ENCODE data around the gene ZNF385A.
A peak's percentile ranks its signal among the peaks of the same experiment; 100 is the strongest.

DNA sequence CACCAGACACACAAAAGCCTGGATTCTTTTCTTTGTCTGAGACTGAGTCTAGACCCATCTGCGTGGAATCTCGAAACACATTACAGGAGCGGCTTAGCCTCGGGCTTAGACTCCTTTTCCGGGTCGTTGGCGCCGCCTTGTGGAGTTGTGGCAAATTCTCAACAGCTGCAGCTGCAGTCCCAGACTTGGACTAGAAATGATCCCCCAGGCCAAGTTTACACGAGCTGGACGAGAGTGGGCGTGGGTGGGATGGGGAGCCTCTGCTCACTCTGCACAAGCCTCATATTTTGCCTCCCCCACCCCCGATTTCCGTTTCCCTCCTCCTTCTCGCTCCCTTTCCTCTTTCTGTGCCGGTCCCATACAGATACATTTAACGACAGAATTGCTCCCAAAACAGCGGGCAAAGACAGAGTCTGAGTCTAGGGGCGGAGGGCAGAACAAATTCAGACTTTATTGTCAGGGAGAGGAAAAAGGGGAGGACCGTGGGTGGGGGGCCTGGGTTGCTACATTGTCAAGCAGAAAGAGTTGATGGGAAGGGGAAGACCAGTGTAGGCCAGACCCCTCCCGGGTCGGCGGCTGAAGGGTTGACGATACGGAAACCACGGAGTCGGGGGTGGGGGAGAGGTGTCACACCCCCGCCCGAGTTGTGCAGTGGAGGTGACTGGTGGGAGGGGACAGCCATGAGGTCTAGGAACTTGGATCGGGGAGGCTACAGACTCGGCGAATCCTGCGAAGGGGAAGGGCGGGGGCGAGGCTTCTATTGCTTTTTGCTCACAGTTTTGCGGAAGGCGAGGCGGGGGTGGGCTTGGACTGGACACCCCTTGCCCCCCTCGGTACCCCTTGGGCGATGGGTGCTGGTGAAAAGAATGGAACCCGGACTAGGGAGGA is 15.6 kb downstream of the ZNF385A start:
- TF ChIP-seq, protein P1, sequence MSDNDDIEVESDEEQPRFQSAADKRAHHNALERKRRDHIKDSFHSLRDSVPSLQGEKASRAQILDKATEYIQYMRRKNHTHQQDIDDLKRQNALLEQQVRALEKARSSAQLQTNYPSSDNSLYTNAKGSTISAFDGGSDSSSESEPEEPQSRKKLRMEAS (IDR thresholded peaks at IDR 0.05; ENCODE audit: insufficient read depth, insufficient read length), result no peak
- TF ChIP-seq, protein P2, sequence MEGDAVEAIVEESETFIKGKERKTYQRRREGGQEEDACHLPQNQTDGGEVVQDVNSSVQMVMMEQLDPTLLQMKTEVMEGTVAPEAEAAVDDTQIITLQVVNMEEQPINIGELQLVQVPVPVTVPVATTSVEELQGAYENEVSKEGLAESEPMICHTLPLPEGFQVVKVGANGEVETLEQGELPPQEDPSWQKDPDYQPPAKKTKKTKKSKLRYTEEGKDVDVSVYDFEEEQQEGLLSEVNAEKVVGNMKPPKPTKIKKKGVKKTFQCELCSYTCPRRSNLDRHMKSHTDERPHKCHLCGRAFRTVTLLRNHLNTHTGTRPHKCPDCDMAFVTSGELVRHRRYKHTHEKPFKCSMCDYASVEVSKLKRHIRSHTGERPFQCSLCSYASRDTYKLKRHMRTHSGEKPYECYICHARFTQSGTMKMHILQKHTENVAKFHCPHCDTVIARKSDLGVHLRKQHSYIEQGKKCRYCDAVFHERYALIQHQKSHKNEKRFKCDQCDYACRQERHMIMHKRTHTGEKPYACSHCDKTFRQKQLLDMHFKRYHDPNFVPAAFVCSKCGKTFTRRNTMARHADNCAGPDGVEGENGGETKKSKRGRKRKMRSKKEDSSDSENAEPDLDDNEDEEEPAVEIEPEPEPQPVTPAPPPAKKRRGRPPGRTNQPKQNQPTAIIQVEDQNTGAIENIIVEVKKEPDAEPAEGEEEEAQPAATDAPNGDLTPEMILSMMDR (IDR thresholded peaks at IDR 0.05; ENCODE audit: extremely low read depth in 1 of 2, insufficient read depth in 1 of 2, low read depth in 1 of 2, low read length in 2 of 2), result peak; percentile 91 to 92
- no peak for TF ChIP-seq POLR2AphosphoS5 (IDR thresholded peaks at IDR 0.05; ENCODE audit: insufficient read depth, low read depth, low read length)

Data from endothelial cell of umbilical vein (primary cell).